Stimulated activated naive CD8-positive, alpha-beta T cell treated with anti-CD3 and anti-CD28 coated beads, Interleukin-15, Interleukin-2, amounts not matched to agents 100 ng/mL and 50 ng/mL, for 24 hours (primary cell): ENCODE data around the gene FAM118A.
"Not testable (repeated sequence)": the region's sequence is repeated elsewhere in the genome, so short reads cannot be mapped to it uniquely, and the experiment has no call there.

Experiments
- H3K27ac Mint-ChIP-seq: one replicate; pipeline ENCODE4 v1.8.0; 2021; ENCODE audit warnings: mild to moderate bottlenecking, mixed read lengths
- H3K27me3 Mint-ChIP-seq: one replicate; pipeline ENCODE4 v1.8.0; 2021; ENCODE audit warnings: mixed read lengths
- H3K36me3 Mint-ChIP-seq: one replicate; pipeline ENCODE4 v1.8.0; 2021; ENCODE audit warnings: low read depth, mixed read lengths
- H3K4me1 Mint-ChIP-seq: one replicate; pipeline ENCODE4 v1.8.0; 2021; ENCODE audit warnings: low read depth, mixed read lengths
- H3K4me3 Mint-ChIP-seq: one replicate; pipeline ENCODE4 v1.8.0; 2021; ENCODE audit warnings: mild to moderate bottlenecking, mixed read lengths
- H3K9me3 Mint-ChIP-seq: one replicate; pipeline ENCODE4 v1.8.0; 2021; ENCODE audit warnings: mixed read lengths

Gene FAM118A

DNA sequence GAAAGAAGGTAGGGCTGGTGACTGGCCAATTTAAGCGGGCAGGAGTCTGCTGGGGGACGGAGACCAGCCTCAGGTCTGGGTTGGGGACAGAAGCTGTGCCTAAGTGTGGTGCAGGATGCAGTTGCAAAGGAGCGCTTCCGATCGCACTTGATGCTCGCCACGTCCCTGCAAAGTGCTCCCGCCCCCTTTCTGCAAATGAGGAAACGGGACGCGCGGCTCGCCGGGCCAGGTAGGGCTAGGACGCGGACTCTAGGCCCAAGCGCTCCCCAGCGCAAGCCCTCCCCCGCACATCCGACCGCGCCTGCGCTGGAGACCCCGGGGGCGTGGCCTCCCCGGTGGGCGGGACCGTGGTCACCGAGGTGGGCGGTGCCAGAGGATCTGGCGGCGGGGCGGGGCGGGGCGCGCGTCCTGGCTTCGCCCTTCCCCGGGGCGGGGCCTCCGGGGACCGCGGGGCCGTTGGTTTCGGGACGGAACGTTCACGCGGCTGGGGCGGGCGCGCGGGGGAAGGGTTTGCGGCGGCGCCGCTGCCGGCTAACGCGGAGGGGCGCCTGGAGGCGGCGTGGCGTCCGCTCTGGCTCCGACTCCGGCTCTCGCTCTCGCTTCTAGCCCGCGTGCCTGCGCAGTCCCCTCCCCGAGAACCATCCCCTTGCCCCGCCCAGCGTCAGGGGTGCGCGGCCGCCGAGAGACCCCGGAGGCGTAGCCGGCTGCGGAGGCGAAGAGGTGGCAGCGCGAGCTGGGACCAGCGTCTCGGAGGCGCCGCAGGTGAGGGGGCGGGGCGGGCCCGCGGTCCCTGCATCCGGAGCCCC is at the start of gene FAM118A:
TSS of gene FAM118A (plus strand) at position 513 of the 806 bp plus-strand sequence. CDS start 12,446 bp downstream, outside the sequence.
- H3K36me3 Mint-ChIP-seq: peaks cover 3% of the 10 kb centered on the region
- peaks cover 51% of the 10 kb centered on the region for H3K4me1 Mint-ChIP-seq
- no peaks in the 10 kb centered on the region for H3K9me3 Mint-ChIP-seq
- peak within 1 kb of the TSS; percentile 92 for H3K27ac Mint-ChIP-seq
- peak within 1 kb of the TSS; percentile 89 for H3K4me3 Mint-ChIP-seq
- H3K27me3 Mint-ChIP-seq: no peaks in the 10 kb centered on the region

DNA sequence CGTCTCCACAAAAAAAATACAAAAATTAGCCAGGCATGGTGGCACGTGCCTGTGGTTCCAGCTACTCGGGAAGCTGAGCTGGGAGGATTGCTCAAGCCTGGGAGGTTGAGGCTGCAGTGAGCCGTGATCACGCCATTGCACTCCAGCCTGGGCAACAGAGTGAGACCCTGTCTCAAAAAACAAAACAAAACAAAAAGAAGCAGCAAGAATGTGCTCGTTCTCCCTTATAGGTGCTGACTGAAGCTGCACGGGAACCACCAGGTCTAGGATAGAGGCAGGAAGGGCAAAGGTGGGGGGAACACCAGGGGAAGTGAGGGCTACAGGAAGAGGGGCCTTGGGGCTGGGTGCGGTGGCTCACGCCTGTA is 49.4 kb upstream of the FAM118A start:
- peaks cover 20% of the 10 kb centered on the region for H3K4me1 Mint-ChIP-seq
- H3K36me3 Mint-ChIP-seq, H3K9me3 Mint-ChIP-seq, H3K4me3 Mint-ChIP-seq, H3K27me3 Mint-ChIP-seq, H3K27ac Mint-ChIP-seq: not testable (repeated sequence)

DNA sequence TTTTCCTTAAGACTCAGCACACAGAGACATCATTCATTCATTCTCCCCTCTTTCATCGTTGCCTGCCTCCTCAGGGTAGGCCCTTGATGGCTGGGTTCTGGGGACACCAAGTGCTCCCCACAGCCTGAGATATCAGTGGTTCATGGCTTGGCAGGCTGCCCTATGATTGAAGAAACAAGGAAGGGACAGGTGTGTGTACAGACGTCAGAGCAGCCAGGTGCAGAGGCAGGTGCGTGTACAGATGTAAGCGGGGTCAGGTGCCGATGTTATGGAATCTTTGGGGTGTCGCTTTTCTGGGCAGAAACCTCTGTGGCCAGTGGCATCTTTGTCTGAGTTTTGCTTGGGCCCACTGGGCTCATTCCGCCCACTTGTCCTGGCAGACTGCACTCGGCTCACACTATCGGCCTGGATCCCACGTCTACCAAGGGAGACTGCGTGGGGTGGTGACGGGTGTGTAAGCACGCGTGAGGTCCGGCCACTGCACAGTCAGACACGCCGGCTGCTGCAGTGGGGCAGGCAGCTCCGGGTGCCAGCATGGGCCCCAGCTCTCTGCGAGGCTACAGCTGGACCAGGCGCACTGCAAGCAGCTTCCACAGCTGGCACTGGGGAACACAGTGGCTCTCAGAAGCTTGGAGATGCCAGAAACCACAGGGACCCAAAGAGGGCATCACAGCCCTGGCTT is 48.2 kb upstream of the FAM118A start:
- peaks cover 13% of the 10 kb centered on the region for H3K4me1 Mint-ChIP-seq
- H3K4me3 Mint-ChIP-seq: no peak overlapping the region
- no peak overlapping the region for H3K27ac Mint-ChIP-seq
- H3K9me3 Mint-ChIP-seq: no peaks in the 10 kb centered on the region
- H3K27me3 Mint-ChIP-seq: peaks cover 5% of the 10 kb centered on the region
- no peaks in the 10 kb centered on the region for H3K36me3 Mint-ChIP-seq

DNA sequence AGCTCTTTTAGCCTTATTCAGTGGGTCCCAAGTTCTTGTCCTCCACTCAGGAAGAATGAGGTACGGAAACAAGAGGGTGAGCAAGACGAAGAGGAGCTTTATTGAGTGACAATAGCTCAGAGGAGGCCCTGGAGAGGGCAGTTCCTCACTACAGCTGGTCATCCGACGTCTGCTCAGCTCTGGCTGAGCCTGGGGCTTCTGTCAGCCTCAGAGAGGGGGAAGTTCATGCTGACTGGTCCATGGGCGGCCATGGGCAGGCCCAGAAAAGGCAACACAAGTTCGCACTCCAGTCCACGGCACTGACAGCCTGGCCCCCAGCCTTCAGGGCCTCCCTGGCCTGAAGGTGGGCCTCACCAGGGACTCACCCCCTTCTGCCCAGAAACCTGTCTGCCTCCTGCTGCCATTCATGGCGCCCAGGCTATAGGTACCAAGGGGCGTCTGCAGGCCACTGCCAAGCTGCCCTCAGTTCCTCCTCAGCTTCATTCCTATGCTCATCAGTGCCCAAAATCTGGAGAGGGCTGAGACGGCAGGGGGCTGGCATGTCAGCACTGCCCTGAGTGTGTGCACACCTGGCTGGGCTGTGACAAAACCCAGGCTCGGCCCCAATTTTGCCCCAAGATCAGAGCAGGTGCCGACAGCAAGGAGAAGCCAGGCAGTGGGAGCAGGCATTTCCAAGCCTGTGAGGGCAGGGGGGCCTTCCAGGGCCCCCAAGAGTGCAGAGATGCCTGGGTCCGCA is 47.4 kb upstream of the FAM118A start:
- Mint-ChIP-seq H3K36me3 (no peaks in the 10 kb centered on the region), H3K9me3 (no peaks in the 10 kb centered on the region), H3K4me3 (no peak overlapping the region), H3K27me3 (peaks cover 10% of the 10 kb centered on the region), H3K4me1 (peaks cover 13% of the 10 kb centered on the region), H3K27ac (no peak overlapping the region)

DNA sequence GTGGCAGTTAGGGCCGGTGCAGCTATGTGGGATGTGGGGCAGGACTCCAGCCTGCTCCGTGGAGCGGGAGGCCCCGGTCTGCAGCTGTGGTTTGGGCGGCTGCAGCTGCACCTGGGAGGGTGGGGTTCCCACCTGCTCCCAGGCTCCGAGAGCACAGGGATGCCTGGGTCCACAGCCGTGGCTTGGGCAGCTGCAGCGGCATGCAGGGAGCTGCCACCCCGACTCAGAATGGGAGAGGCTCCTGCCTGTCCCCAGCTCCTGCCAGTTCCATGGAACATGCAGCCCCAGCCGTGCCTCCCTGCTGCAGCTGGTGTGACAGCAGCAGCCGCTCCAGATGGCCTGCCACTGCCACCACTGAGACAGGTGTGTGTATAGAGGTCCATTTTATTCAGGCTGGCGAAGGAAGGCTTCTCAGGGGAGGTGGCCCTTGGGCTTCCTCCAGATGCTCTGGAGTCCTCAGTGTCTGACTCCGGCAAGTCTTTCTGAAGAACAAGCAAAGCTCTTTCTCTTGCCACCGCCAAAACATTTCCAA is 46.7 kb upstream of the FAM118A start:
- Mint-ChIP-seq H3K4me1 (peaks cover 13% of the 10 kb centered on the region), H3K9me3 (no peaks in the 10 kb centered on the region), H3K27me3 (peaks cover 10% of the 10 kb centered on the region), H3K4me3 (no peak overlapping the region), H3K36me3 (no peaks in the 10 kb centered on the region), H3K27ac (no peak overlapping the region)

- no peaks in the 10 kb centered on the region for H3K36me3 Mint-ChIP-seq
- no peaks in the 10 kb centered on the region for H3K9me3 Mint-ChIP-seq
- no peak overlapping the region for H3K4me3 Mint-ChIP-seq
- no peak overlapping the region for H3K27ac Mint-ChIP-seq
- peaks cover 10% of the 10 kb centered on the region for H3K27me3 Mint-ChIP-seq
- peaks cover 15% of the 10 kb centered on the region for H3K4me1 Mint-ChIP-seq
Measured at GRCh38 chr22:45263463-45264269, 46.1 kb upstream of the FAM118A start.

GRCh38 chr22:45265535-45265934 is 44.2 kb upstream of the FAM118A start:
- no peaks in the 10 kb centered on the region for H3K9me3 Mint-ChIP-seq
- peaks cover 26% of the 10 kb centered on the region for H3K4me1 Mint-ChIP-seq
- H3K27me3 Mint-ChIP-seq: peaks cover 17% of the 10 kb centered on the region
- H3K4me3 Mint-ChIP-seq: no peak overlapping the region
- no peaks in the 10 kb centered on the region for H3K36me3 Mint-ChIP-seq
- H3K27ac Mint-ChIP-seq: no peak overlapping the region

- peaks cover 21% of the 10 kb centered on the region for H3K4me1 Mint-ChIP-seq
- H3K27me3 Mint-ChIP-seq: peaks cover 18% of the 10 kb centered on the region
- no peaks in the 10 kb centered on the region for H3K36me3 Mint-ChIP-seq
- H3K4me3 Mint-ChIP-seq: peak overlapping the region; percentile 77
- no peaks in the 10 kb centered on the region for H3K9me3 Mint-ChIP-seq
- no peak overlapping the region for H3K27ac Mint-ChIP-seq
Measured at GRCh38 chr22:45268167-45268957, 41.4 kb upstream of the FAM118A start.

GRCh38 chr22:45268958-45269844 is 40.5 kb upstream of the FAM118A start:
- Mint-ChIP-seq H3K9me3 (no peaks in the 10 kb centered on the region), H3K27ac (no peak overlapping the region), H3K4me1 (peaks cover 14% of the 10 kb centered on the region), H3K4me3 (peak overlapping the region; percentile 77), H3K27me3 (peaks cover 13% of the 10 kb centered on the region), H3K36me3 (no peaks in the 10 kb centered on the region)

- no peak overlapping the region for H3K27ac Mint-ChIP-seq
- no peaks in the 10 kb centered on the region for H3K9me3 Mint-ChIP-seq
- H3K4me1 Mint-ChIP-seq: peaks cover 14% of the 10 kb centered on the region
- H3K36me3 Mint-ChIP-seq: no peaks in the 10 kb centered on the region
- H3K27me3 Mint-ChIP-seq: peaks cover 13% of the 10 kb centered on the region
- peak overlapping the region; percentile 43 for H3K4me3 Mint-ChIP-seq
Measured at GRCh38 chr22:45270095-45271020, 39.4 kb upstream of the FAM118A start.

GRCh38 chr22:45271667-45272201 is 38.0 kb upstream of the FAM118A start:
- Mint-ChIP-seq H3K4me3 (no peak overlapping the region), H3K4me1 (peaks cover 14% of the 10 kb centered on the region), H3K9me3 (no peaks in the 10 kb centered on the region), H3K27me3 (peaks cover 11% of the 10 kb centered on the region), H3K27ac (no peak overlapping the region), H3K36me3 (no peaks in the 10 kb centered on the region)

DNA sequence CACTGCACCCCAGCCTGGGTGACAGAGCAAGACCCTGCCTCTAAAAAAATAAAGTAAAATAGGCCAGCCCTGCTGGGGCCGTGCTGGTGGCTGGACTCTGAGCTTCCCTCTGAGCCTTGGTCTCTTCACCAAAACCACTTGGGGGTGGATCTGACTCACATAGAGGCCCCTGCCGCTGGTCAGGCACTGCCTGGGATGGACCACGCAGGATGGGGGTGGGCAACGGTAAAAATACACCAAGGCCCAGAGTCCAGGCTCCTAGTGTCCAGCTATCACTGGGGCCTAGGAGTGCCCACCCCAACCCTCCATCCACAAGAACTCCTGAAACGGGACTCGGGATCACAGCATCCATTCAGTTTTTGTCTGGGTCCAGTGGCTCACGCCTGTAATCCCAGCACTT is 37.2 kb upstream of the FAM118A start:
- Mint-ChIP-seq H3K4me3 (no peak overlapping the region), H3K9me3 (no peaks in the 10 kb centered on the region), H3K27ac (no peak overlapping the region), H3K27me3 (peaks cover 8% of the 10 kb centered on the region), H3K36me3 (no peaks in the 10 kb centered on the region), H3K4me1 (peaks cover 14% of the 10 kb centered on the region)
